ENCODE results near the gene TRIM44.

Gene TRIM44

GRCh38 chr11:35717520-35717919, 54.9 kb downstream of the TRIM44 start:
- no peak for DNase-seq (ENCODE audit: low spot score)

GRCh38 chr11:35721651-35722282, 59.2 kb downstream of the TRIM44 start:
- DNase-seq (ENCODE audit: low spot score), result peak; percentile 28

GRCh38 chr11:35722641-35723040, 60.1 kb downstream of the TRIM44 start:
- no peak for DNase-seq (ENCODE audit: low spot score)

- no peak for DNase-seq (ENCODE audit: low spot score)
These were observed 60.9 kb downstream of the TRIM44 start for GRCh38 chr11:35723493-35723892.

GRCh38 chr11:35723913-35724312, 61.3 kb downstream of the TRIM44 start:
- no peak for DNase-seq (ENCODE audit: low spot score)

- peak; percentile 13 for DNase-seq (ENCODE audit: low spot score)
These were observed 63.3 kb downstream of the TRIM44 start for GRCh38 chr11:35725885-35726284.

GRCh38 chr11:35727140-35727539, 64.6 kb downstream of the TRIM44 start:
- no peak for DNase-seq (ENCODE audit: low spot score)

- no peak for DNase-seq (ENCODE audit: low spot score)
These were observed 67.7 kb downstream of the TRIM44 start for GRCh38 chr11:35730254-35730653.

GRCh38 chr11:35734669-35735410, 72.3 kb downstream of the TRIM44 start:
- no peak for DNase-seq (ENCODE audit: low spot score)

GRCh38 chr11:35735411-35735810, 72.8 kb downstream of the TRIM44 start:
- DNase-seq (ENCODE audit: low spot score), result no peak

- no peak for DNase-seq (ENCODE audit: low spot score)
These were observed 73.3 kb downstream of the TRIM44 start for GRCh38 chr11:35735903-35736302.

GRCh38 chr11:35736952-35737351, 74.4 kb downstream of the TRIM44 start:
- DNase-seq (ENCODE audit: low spot score), result no peak

- DNase-seq (ENCODE audit: low spot score), result no peak
These were observed 77.7 kb downstream of the TRIM44 start for GRCh38 chr11:35740061-35740799.

GRCh38 chr11:35742707-35743454, 80.3 kb downstream of the TRIM44 start:
- DNase-seq (ENCODE audit: low spot score), result no peak

GRCh38 chr11:35746356-35747153, 84.0 kb downstream of the TRIM44 start:
- DNase-seq (ENCODE audit: low spot score), result no peak

- DNase-seq (ENCODE audit: low spot score), result no peak
These were observed 85.1 kb downstream of the TRIM44 start for GRCh38 chr11:35747668-35748067.

- DNase-seq (ENCODE audit: low spot score), result no peak
These were observed 86.1 kb downstream of the TRIM44 start for GRCh38 chr11:35748644-35749043.

- no peak for DNase-seq (ENCODE audit: low spot score)
These were observed 87.7 kb downstream of the TRIM44 start for GRCh38 chr11:35750315-35750714.

- no peak for DNase-seq (ENCODE audit: low spot score)
These were observed 88.5 kb downstream of the TRIM44 start for GRCh38 chr11:35750981-35751663.

- DNase-seq (ENCODE audit: low spot score), result no peak
These were observed 89.1 kb downstream of the TRIM44 start for GRCh38 chr11:35751664-35752061.

- no peak for DNase-seq (ENCODE audit: low spot score)
These were observed 89.5 kb downstream of the TRIM44 start for GRCh38 chr11:35752115-35752514.
